WTC11 (cell line): ENCODE results near the gene MIPEP.

Experiments
- SMAD3 ChIP-seq: sonication (generic); formaldehyde crosslinking; IDR thresholded peaks from 2 replicates; pipeline ENCODE4 v1.8.0; 2022; ENCODE audit warnings: missing genetic modification reagents, mild to moderate bottlenecking, borderline replicate concordance
- TF ChIP-seq, protein P1 (sequence below): fragments of 200-600 bp; IDR thresholded peaks from 2 replicates; pipeline ENCODE4 v1.8.0; 2022; ENCODE audit warnings: antibody characterized with exemption
- TF ChIP-seq, protein P2 (sequence below): fragments of 250-450 bp; sonication (Bioruptor Pico); IDR thresholded peaks from 2 replicates; pipeline ENCODE4 v1.8.0; 2021; ENCODE audit warnings: mild to moderate bottlenecking

DNA sequence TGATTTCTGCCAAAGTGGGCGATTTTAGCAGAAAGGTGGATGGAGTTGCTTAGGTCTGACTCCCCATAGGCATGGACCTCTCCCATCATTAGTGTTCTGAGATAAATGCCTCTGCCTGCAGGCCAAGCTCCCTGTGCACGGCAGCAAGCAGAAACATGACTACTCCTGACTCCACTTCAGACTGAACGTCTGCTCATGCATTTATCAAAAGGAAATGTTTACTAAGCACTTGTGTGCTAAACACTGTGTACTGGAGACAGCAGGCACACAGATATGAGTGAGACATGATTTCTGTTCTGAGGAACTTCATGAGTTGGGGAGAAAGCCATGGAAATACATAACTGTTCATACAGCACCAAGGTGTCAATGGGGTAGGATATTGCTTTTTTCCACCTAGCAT lies 149.6 kb downstream of the MIPEP start:
- TF ChIP-seq, protein P1, sequence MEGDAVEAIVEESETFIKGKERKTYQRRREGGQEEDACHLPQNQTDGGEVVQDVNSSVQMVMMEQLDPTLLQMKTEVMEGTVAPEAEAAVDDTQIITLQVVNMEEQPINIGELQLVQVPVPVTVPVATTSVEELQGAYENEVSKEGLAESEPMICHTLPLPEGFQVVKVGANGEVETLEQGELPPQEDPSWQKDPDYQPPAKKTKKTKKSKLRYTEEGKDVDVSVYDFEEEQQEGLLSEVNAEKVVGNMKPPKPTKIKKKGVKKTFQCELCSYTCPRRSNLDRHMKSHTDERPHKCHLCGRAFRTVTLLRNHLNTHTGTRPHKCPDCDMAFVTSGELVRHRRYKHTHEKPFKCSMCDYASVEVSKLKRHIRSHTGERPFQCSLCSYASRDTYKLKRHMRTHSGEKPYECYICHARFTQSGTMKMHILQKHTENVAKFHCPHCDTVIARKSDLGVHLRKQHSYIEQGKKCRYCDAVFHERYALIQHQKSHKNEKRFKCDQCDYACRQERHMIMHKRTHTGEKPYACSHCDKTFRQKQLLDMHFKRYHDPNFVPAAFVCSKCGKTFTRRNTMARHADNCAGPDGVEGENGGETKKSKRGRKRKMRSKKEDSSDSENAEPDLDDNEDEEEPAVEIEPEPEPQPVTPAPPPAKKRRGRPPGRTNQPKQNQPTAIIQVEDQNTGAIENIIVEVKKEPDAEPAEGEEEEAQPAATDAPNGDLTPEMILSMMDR: no peak
- TF ChIP-seq SMAD3 (CRISPR knock-in tag): no peak
- TF ChIP-seq, protein P2, sequence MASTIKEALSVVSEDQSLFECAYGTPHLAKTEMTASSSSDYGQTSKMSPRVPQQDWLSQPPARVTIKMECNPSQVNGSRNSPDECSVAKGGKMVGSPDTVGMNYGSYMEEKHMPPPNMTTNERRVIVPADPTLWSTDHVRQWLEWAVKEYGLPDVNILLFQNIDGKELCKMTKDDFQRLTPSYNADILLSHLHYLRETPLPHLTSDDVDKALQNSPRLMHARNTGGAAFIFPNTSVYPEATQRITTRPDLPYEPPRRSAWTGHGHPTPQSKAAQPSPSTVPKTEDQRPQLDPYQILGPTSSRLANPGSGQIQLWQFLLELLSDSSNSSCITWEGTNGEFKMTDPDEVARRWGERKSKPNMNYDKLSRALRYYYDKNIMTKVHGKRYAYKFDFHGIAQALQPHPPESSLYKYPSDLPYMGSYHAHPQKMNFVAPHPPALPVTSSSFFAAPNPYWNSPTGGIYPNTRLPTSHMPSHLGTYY: no peak
